ENCODE measurements around the gene FSTL5. TPM values are rescaled to one million over a fixed set of nuclear protein-coding genes. Genes with fewer than 3 reads are reported as not detected.

The FSTL5 gene
- total and polyA plus RNA-seq, 8 donors = 0.08 to 1.9 (median 0.16) TPM

DNA sequence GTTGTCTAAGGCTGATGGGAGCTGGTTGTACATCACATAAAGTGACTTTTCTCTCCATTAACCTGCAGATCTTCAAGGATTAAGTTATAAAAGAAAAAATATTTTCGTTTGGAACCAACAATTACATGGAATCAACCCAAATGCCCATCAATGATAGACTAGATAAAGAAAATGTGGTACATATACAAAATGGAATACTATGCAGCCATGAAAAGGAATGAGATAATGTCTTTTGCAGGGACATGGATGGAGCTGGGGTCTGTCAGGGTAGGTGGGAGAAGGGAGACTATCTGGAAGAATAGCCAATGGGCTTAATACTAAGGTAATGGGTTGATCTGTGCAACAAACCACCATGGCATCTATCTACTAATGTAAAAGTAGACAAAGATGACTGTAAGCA, 313.2 kb downstream of the FSTL5 start:
- Histone ChIP-seq H3K4me3 (no peak overlapping the region), H3K36me3 (no peaks in the 10 kb centered on the region), H3K4me1 (no peaks in the 10 kb centered on the region), H3K27ac (no peak overlapping the region), H3K27me3 (no peaks in the 10 kb centered on the region), H3K9me3 (no peaks in the 10 kb centered on the region)
- FAIRE-seq (no peak), DNase-seq (no peak), ATAC-seq (no peak)
- intact Hi-C loops (cut with DNase I) = no loop called here
- 5 to 6% methylated on average over 1 of the region's 1 CpG for WGBS, 2 donors
- TF ChIP-seq CTCF (IDR thresholded peaks at IDR 0.05) = no peak

DNA sequence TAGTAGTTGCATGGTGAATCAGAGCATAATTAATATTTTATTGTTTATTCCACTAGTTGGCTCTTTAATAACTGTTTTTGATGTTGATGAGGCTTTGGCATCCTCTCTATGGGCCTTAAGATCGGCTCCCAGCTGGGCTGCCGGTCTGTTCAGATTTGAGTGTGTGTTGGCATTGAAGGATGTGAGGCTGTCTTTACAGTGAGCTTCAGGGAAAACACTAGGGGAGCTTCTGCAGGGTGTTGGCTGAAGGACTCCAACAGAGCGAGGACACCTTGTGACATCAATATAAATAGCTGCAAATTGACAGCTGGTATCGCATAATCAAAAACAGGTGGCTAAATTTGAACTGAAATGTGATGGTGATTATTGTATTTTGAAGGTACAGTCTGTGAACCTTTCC, 322.0 kb downstream of the FSTL5 start:
- no peaks in the 10 kb centered on the region for H3K27me3 ChIP-seq
- FAIRE-seq = no peak
- H3K36me3 ChIP-seq = no peaks in the 10 kb centered on the region
- intact Hi-C loops (cut with DNase I) = no loop called here
- DNase-seq = no peak
- WGBS, 2 donors = 79 to 81% methylated on average over 4 of the region's 4 CpGs
- TF ChIP-seq CTCF (IDR thresholded peaks at IDR 0.05) = no peak
- peaks cover 0 to 4% (median 0%) of the 10 kb centered on the region in 4 donors for H3K9me3 ChIP-seq
- H3K4me1 ChIP-seq = no peaks in the 10 kb centered on the region
- ATAC-seq = no peak
- H3K4me3 ChIP-seq = no peak overlapping the region
- H3K27ac ChIP-seq = no peak overlapping the region

DNA sequence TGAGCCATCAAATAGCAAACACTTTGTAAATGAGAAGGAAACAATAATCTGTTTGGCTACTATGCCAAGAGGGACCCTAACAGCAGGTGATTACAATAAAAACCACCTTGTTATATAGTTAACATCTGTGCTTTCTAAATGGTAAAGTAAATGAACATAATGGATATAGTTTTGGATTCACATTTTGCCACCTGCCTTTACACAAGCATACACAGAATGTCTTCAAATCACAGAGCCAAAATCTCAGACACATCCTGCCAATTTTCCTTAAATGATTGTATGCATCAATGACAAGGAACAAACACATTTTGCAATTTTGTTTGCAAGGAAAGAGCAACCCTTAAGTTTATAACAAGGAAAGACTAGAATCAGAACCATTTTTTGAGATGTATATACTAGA, 334.2 kb downstream of the FSTL5 start:
- Histone ChIP-seq H3K27ac (no peak overlapping the region), H3K4me3 (no peak overlapping the region), H3K4me1 (no peaks in the 10 kb centered on the region), H3K9me3 (no peaks in the 10 kb centered on the region), H3K27me3 (no peaks in the 10 kb centered on the region), H3K36me3 (no peaks in the 10 kb centered on the region)
- FAIRE-seq = no peak
- intact Hi-C loops (cut with DNase I) = no loop called here
- DNase-seq = no peak
- ATAC-seq = no peak
- no peak for TF ChIP-seq CTCF (IDR thresholded peaks at IDR 0.05)

- no peaks in the 10 kb centered on the region for H3K9me3 ChIP-seq
- H3K27ac ChIP-seq = no peak overlapping the region
- no peak overlapping the region for H3K4me3 ChIP-seq
- no peak for TF ChIP-seq CTCF (IDR thresholded peaks at IDR 0.05)
- 53 to 56% methylated on average over 1 of the region's 1 CpG for WGBS, 2 donors
- intact Hi-C loops (cut with DNase I) = no loop called here
- H3K27me3 ChIP-seq = no peaks in the 10 kb centered on the region
- H3K36me3 ChIP-seq = no peaks in the 10 kb centered on the region
- ATAC-seq (no peak), DNase-seq (no peak), FAIRE-seq (no peak)
- no peaks in the 10 kb centered on the region for H3K4me1 ChIP-seq
These were observed 335.7 kb downstream of the FSTL5 start for GRCh38 chr4:161828061-161828460.

DNA sequence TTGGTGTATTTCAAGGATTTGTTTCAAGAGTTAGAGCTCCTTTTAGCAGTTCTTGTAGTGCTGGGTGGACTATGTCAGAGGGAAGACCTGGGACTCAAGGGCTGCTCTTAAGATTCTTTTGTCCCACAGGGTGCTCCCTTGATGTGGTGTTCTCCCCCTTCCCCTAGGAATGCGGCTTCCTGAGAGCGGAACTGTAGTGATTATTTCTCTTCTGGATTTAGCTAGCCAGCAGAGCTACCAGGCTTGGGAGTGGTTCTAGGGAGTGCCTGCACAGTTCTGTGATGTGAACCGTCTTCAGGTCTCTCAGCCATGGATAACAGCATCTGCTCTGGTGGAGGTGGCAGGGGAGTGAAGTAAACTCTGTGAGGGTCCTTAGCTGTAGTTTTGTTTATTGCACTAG, 336.8 kb downstream of the FSTL5 start:
- Histone ChIP-seq H3K4me1 (no peaks in the 10 kb centered on the region), H3K9me3 (no peaks in the 10 kb centered on the region), H3K27ac (no peak overlapping the region), H3K36me3 (no peaks in the 10 kb centered on the region), H3K4me3 (no peak overlapping the region), H3K27me3 (no peaks in the 10 kb centered on the region)
- no peak for DNase-seq
- no peak for TF ChIP-seq CTCF (IDR thresholded peaks at IDR 0.05)
- FAIRE-seq = no peak
- 82 to 85% methylated on average over 3 of the region's 3 CpGs for WGBS, 2 donors
- no peak for ATAC-seq
- intact Hi-C loops (cut with DNase I) = no loop called here
